Measurements from ENCODE around the gene SGCD. TPM values are rescaled to one million over a fixed set of nuclear protein-coding genes. Genes with fewer than 3 reads are reported as not detected.
A peak's percentile ranks its signal among the peaks of the same experiment; 100 is the strongest.
"Not testable (repeated sequence)": the region's sequence is repeated elsewhere in the genome, so short reads cannot be mapped to it uniquely, and the experiment has no call there.

The SGCD gene
- total RNA-seq, 2 donors from 2014 or later = 0.14 TPM; not detected in 1

GRCh38 chr5:156594406-156594805 lies 267.4 kb downstream of the SGCD start:
- no peak for ATAC-seq
- no peak overlapping the region for H3K27ac Mint-ChIP-seq
- no peaks in the 10 kb centered on the region for H3K36me3 Mint-ChIP-seq
- H3K9me3 Mint-ChIP-seq = peaks cover 0 to 5% of the 10 kb centered on the region in 2 donors
- DNase-seq (ENCODE audit: low spot score in 2 of 2) = no peak

GRCh38 chr5:156595132-156595787 lies 268.3 kb downstream of the SGCD start:
- ATAC-seq (no peak), DNase-seq (ENCODE audit: low spot score in 2 of 2) (no peak)
- Mint-ChIP-seq H3K36me3 (no peaks in the 10 kb centered on the region), H3K9me3 (peaks cover 0 to 5% of the 10 kb centered on the region in 2 donors), H3K27ac (no peak overlapping the region)

GRCh38 chr5:156597276-156597675 lies 270.3 kb downstream of the SGCD start:
- H3K9me3 Mint-ChIP-seq = peaks cover under 1 to 16% of the 10 kb centered on the region in 2 donors
- ATAC-seq = no peak

DNA sequence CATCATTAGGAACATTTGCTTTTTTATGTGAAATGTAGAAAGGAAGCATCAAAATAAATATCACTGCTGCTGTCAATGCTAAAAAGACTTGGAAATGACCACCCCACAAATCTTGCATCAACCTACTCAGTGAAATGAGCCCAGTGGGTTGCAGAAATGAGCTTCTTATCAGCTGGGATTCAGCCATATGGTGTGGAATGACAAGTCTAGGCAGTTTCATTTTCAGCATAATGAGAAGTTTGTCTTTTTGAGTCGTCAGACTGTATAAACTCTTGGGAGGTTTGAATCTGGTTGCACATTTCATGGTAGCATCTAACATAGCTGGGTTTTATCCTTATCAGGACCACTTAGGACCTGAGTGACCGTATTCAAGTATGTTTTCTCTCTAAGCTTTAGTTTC lies 272.0 kb downstream of the SGCD start:
- no peak for ATAC-seq
- no peak overlapping the region for H3K27ac Mint-ChIP-seq
- peaks cover 4 to 18% of the 10 kb centered on the region in 2 donors for H3K9me3 Mint-ChIP-seq
- no peak for DNase-seq (ENCODE audit: low spot score in 2 of 2)
- peaks cover 0 to 12% of the 10 kb centered on the region in 2 donors for H3K36me3 Mint-ChIP-seq

More at GRCh38 chr5:156597276-156597675, 270.3 kb downstream of the SGCD start:
- no peak overlapping the region for H3K27ac Mint-ChIP-seq
- H3K36me3 Mint-ChIP-seq = peaks cover 0 to 6% of the 10 kb centered on the region in 2 donors
- no peak for DNase-seq (ENCODE audit: low spot score in 2 of 2)

- H3K27ac Mint-ChIP-seq, ATAC-seq: not testable (repeated sequence)
Observed at GRCh38 chr5:156610582-156610981, 283.6 kb downstream of the SGCD start.

DNA sequence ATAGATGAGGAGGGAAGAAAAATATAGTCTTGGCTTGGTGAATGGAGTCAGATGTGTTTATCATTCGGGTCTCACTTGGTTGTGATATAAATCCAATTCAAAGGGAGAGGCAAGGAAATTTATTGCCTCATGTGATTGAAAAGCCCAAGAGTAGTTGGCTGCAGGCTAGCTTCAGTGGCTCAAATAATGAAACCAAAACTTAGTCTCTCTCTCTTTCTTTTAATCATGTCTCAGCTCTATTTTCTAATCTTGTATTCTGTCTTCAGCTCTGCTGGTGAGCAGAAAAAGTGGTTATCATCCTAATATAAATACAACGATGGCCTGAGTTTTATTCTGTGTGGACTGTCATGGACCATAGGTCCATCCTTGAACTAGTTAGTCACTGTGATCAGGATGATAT lies 288.9 kb downstream of the SGCD start:
- H3K9me3 Mint-ChIP-seq = peaks cover 7 to 16% of the 10 kb centered on the region in 2 donors
- no peak overlapping the region for H3K27ac Mint-ChIP-seq
- H3K36me3 Mint-ChIP-seq = peaks cover 12 to 17% of the 10 kb centered on the region in 2 donors
- ATAC-seq (no peak), DNase-seq (ENCODE audit: low spot score in 2 of 2) (no peak)

More at GRCh38 chr5:156610582-156610981, 283.6 kb downstream of the SGCD start:
- H3K36me3 Mint-ChIP-seq = peaks cover 21 to 28% of the 10 kb centered on the region in 2 donors
- H3K9me3 Mint-ChIP-seq = peaks cover 17 to 29% of the 10 kb centered on the region in 2 donors
- DNase-seq (ENCODE audit: low spot score in 2 of 2) = not testable (repeated sequence)

GRCh38 chr5:156617426-156617825 lies 290.5 kb downstream of the SGCD start:
- Mint-ChIP-seq H3K27ac (peak overlapping the region in 1 of 2 donors; percentile 46), H3K9me3 (peaks cover 0 to under 1% of the 10 kb centered on the region in 2 donors), H3K36me3 (peaks cover 0 to 2% of the 10 kb centered on the region in 2 donors)
- DNase-seq (ENCODE audit: low spot score in 2 of 2) (no peak), ATAC-seq (no peak)

- Mint-ChIP-seq H3K36me3 (no peaks in the 10 kb centered on the region), H3K9me3 (no peaks in the 10 kb centered on the region), H3K27ac (no peak overlapping the region)
- DNase-seq (ENCODE audit: low spot score in 2 of 2) (no peak), ATAC-seq (no peak)
Observed at GRCh38 chr5:156618601-156619000, 291.6 kb downstream of the SGCD start.

DNA sequence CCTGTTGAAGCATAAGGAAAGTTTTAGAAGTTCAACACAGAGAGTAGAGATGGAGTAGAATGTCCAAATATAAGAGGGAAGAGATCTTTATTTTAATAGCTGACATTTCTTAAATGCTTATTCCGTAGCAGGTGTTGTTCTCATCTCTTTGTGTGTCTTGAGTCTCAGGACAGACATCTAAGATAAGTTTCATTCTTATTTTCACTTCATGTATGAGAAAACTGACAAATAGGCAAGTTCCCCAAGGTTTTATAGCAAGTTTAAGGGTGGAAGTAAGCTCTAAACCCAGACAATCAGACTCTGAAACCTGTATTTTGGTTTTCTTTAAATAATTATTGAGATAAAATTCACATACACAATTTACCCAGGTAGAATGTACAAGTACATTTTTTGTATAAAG lies 294.8 kb downstream of the SGCD start:
- DNase-seq (ENCODE audit: low spot score in 2 of 2) = no peak
- ATAC-seq = no peak
- H3K9me3 Mint-ChIP-seq = no peaks in the 10 kb centered on the region
- no peak overlapping the region for H3K27ac Mint-ChIP-seq
- no peaks in the 10 kb centered on the region for H3K36me3 Mint-ChIP-seq

GRCh38 chr5:156623381-156624040 lies 296.5 kb downstream of the SGCD start:
- H3K9me3 Mint-ChIP-seq = no peaks in the 10 kb centered on the region
- no peak overlapping the region for H3K27ac Mint-ChIP-seq
- ATAC-seq = no peak
- no peaks in the 10 kb centered on the region for H3K36me3 Mint-ChIP-seq
- no peak for DNase-seq (ENCODE audit: low spot score in 2 of 2)

GRCh38 chr5:156624686-156625085 lies 297.7 kb downstream of the SGCD start:
- no peak overlapping the region for H3K27ac Mint-ChIP-seq
- ATAC-seq (no peak), DNase-seq (ENCODE audit: low spot score in 2 of 2) (no peak)
- H3K36me3 Mint-ChIP-seq = no peaks in the 10 kb centered on the region
- H3K9me3 Mint-ChIP-seq = no peaks in the 10 kb centered on the region

- Mint-ChIP-seq H3K36me3 (no peaks in the 10 kb centered on the region), H3K9me3 (no peaks in the 10 kb centered on the region), H3K27ac (no peak overlapping the region)
- DNase-seq (ENCODE audit: low spot score in 2 of 2) (no peak), ATAC-seq (no peak)
Observed at GRCh38 chr5:156628421-156628820, 301.5 kb downstream of the SGCD start.

- Mint-ChIP-seq H3K9me3 (no peaks in the 10 kb centered on the region), H3K36me3 (no peaks in the 10 kb centered on the region), H3K27ac (no peak overlapping the region)
- ATAC-seq = no peak
- DNase-seq (ENCODE audit: low spot score in 2 of 2) = no peak
Observed at GRCh38 chr5:156631005-156631404, 304.0 kb downstream of the SGCD start.

DNA sequence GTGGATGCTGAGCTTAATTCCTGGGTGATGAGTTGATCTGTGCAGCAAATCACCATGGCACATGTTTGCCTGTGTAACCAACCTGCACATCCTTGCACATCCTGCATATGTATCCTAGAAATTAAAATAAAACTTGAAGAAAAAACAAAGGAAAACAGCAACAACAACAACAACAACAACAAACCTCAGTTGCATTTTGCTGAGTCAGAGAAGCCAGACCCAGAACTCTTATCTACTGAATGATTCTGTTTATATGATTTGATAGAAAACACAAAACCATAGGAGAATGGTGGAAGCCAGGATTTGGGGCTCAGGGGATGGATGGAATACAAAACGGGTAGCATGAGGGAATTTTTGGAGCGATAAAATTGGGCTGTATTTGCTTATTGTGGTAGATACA lies 307.3 kb downstream of the SGCD start:
- H3K9me3 Mint-ChIP-seq = no peaks in the 10 kb centered on the region
- no peak for ATAC-seq
- H3K27ac Mint-ChIP-seq = no peak overlapping the region
- no peak for DNase-seq (ENCODE audit: low spot score in 2 of 2)
- no peaks in the 10 kb centered on the region for H3K36me3 Mint-ChIP-seq

- no peak for DNase-seq (ENCODE audit: low spot score in 2 of 2)
- no peak for ATAC-seq
- H3K27ac Mint-ChIP-seq = no peak overlapping the region
- H3K36me3 Mint-ChIP-seq = no peaks in the 10 kb centered on the region
- H3K9me3 Mint-ChIP-seq = no peaks in the 10 kb centered on the region
Observed at GRCh38 chr5:156640691-156641241, 313.8 kb downstream of the SGCD start.

GRCh38 chr5:156641686-156642085 lies 314.7 kb downstream of the SGCD start:
- DNase-seq (ENCODE audit: low spot score in 2 of 2) = no peak
- Mint-ChIP-seq H3K9me3 (no peaks in the 10 kb centered on the region), H3K27ac (no peak overlapping the region), H3K36me3 (no peaks in the 10 kb centered on the region)
- ATAC-seq = no peak

GRCh38 chr5:156647034-156647451 lies 320.1 kb downstream of the SGCD start:
- no peaks in the 10 kb centered on the region for H3K9me3 Mint-ChIP-seq
- no peaks in the 10 kb centered on the region for H3K36me3 Mint-ChIP-seq
- no peak overlapping the region for H3K27ac Mint-ChIP-seq
- DNase-seq (ENCODE audit: low spot score in 2 of 2) = no peak
- no peak for ATAC-seq
